GM23338 (cell line): ENCODE measurements around the gene CACNA2D3. TPM values are rescaled to one million over a fixed set of nuclear protein-coding genes. Genes with fewer than 3 reads are reported as not detected.

ENCODE experiments used
- ATAC-seq: fragments of 200-7000 bp; cut with Tn5 transposase; 3 replicates; pipeline ENCODE4 v1.9.1; 2020
- DNase-seq: peaks from one replicate; pipeline ENCODE4 v3.0.0-alpha.2; 2015; ENCODE audit warnings: low spot score
- H2AFZ ChIP-seq: fragments of 200-600 bp; sonication (generic); 2 replicates; pipeline ENCODE4 v1.8.0; 2016; ENCODE audit warnings: antibody characterized with exemption, mild to moderate bottlenecking, moderate library complexity
- H3F3A ChIP-seq: fragments of 200-600 bp; sonication (generic); replicated peaks from 2 replicates; pipeline ENCODE4 v1.8.0; 2017; ENCODE audit warnings: antibody characterized with exemption, mixed run types, low read depth
- H3K27ac ChIP-seq: fragments of 200-600 bp; sonication (generic); 2 replicates; pipeline ENCODE4 v1.6.1; 2016; ENCODE audit warnings: low read depth
- H3K27me3 ChIP-seq: fragments of 200-600 bp; sonication (generic); 2 replicates; pipeline ENCODE4 v1.8.0; 2016; ENCODE audit warnings: mild to moderate bottlenecking, mixed run types, moderate library complexity; ENCODE audit not compliant: insufficient read depth
- H3K36me3 ChIP-seq: fragments of 200-600 bp; sonication (generic); 2 replicates; pipeline ENCODE4 v1.8.0; 2016; ENCODE audit warnings: mild to moderate bottlenecking; ENCODE audit not compliant: insufficient read depth
- H3K4me1 ChIP-seq: fragments of 200-600 bp; sonication (generic); 2 replicates; pipeline ENCODE4 v1.8.0; 2016; ENCODE audit warnings: mild to moderate bottlenecking, moderate library complexity; ENCODE audit not compliant: insufficient read depth
- H3K4me2 ChIP-seq: fragments of 200-600 bp; sonication (generic); 2 replicates; pipeline ENCODE4 v1.7.1; 2017; ENCODE audit warnings: mixed run types
- H3K4me3 ChIP-seq: fragments of 200-600 bp; sonication (generic); 2 replicates; pipeline ENCODE4 v1.6.1; 2016; ENCODE audit warnings: mixed run types
- H3K79me2 ChIP-seq: fragments of 200-600 bp; sonication (generic); replicated peaks from 2 replicates; pipeline ENCODE4 v1.8.0; 2017; ENCODE audit warnings: mild to moderate bottlenecking; ENCODE audit not compliant: insufficient read depth
- H3K9me2 ChIP-seq: fragments of 200-600 bp; sonication (generic); 2 replicates; pipeline ENCODE4 v1.8.0; 2017; ENCODE audit not compliant: insufficient read depth
- H4K20me1 ChIP-seq: fragments of 200-600 bp; sonication (generic); replicated peaks from 2 replicates; pipeline ENCODE4 v1.8.0; 2017; ENCODE audit warnings: mild to moderate bottlenecking; ENCODE audit not compliant: insufficient read depth
- H3K27ac Mint-ChIP-seq: 2 replicates; pipeline ENCODE4 v1.8.0; 2020; ENCODE audit warnings: inconsistent platforms, mild to moderate bottlenecking, moderate library complexity, mixed read lengths
- H3K27me3 Mint-ChIP-seq: 3 replicates; pipeline ENCODE4 v1.8.0; 2022; ENCODE audit warnings: low read depth, mild to moderate bottlenecking, moderate library complexity, mixed read lengths, inconsistent platforms; ENCODE audit not compliant: insufficient read depth, poor library complexity
- H3K36me3 Mint-ChIP-seq: 3 replicates; pipeline ENCODE4 v1.8.0; 2021; ENCODE audit warnings: low read depth, mild to moderate bottlenecking, inconsistent platforms, moderate library complexity, mixed read lengths
- H3K4me1 Mint-ChIP-seq: 3 replicates; pipeline ENCODE4 v1.8.0; 2020; ENCODE audit warnings: mild to moderate bottlenecking, inconsistent platforms, mixed read lengths
- H3K4me3 Mint-ChIP-seq: 3 replicates; pipeline ENCODE4 v1.8.0; 2021; ENCODE audit warnings: moderate library complexity, mild to moderate bottlenecking, inconsistent platforms, mixed read lengths
- H3K9me3 Mint-ChIP-seq: 3 replicates; pipeline ENCODE4 v1.8.0; 2020; ENCODE audit warnings: moderate library complexity, mild to moderate bottlenecking, inconsistent platforms, mixed read lengths
- CTCF ChIP-seq, 2 experiments: fragments of 200-600 bp in 1 of 2; sonication (generic) in 1 of 2; conservative IDR thresholded peaks; 2 replicates each; pipeline versions ENCODE4 v1.5.1 to v1.6.1; 2016 to 2017; ENCODE audit warnings: antibody characterized with exemption in 2 of 2, low read depth in 2 of 2, mild to moderate bottlenecking in 2 of 2, moderate library complexity in 1 of 2
- ETS1 ChIP-seq: IDR thresholded peaks from 2 replicates; pipeline ENCODE4 v1.6.1; 2016; ENCODE audit warnings: antibody characterized with exemption
- EZH2 ChIP-seq: fragments of 200-600 bp; sonication (generic); IDR thresholded peaks from one replicate; pipeline ENCODE4 v1.8.0; 2017; ENCODE audit warnings: antibody characterized with exemption, mild to moderate bottlenecking, low read depth; ENCODE audit not compliant: unreplicated experiment
- EZH2phosphoT487 ChIP-seq: fragments of 200-600 bp; sonication (generic); IDR thresholded peaks from one replicate; pipeline ENCODE4 v1.8.1; 2018; ENCODE audit warnings: antibody characterized with exemption; ENCODE audit not compliant: unreplicated experiment
- JUNB ChIP-seq: IDR thresholded peaks from one replicate; pipeline ENCODE4 v1.6.1; 2016; ENCODE audit warnings: antibody characterized with exemption; ENCODE audit not compliant: unreplicated experiment
- NANOG ChIP-seq: IDR thresholded peaks from 2 replicates; pipeline ENCODE4 v1.6.1; 2016; ENCODE audit warnings: antibody characterized with exemption, borderline replicate concordance
- POLR2AphosphoS5 ChIP-seq: IDR thresholded peaks from 2 replicates; pipeline ENCODE4 v1.6.1; 2016; ENCODE audit warnings: antibody characterized with exemption, low read depth
- STAT1 ChIP-seq: IDR thresholded peaks from one replicate; pipeline ENCODE4 v1.6.1; 2016; ENCODE audit warnings: antibody characterized with exemption; ENCODE audit not compliant: unreplicated experiment
- ZNF114 ChIP-seq: fragments of 250-450 bp; sonication (Bioruptor Pico); IDR thresholded peaks from 2 replicates; pipeline ENCODE4 v1.5.0; 2020; ENCODE audit warnings: mild to moderate bottlenecking, moderate library complexity
- ZNF331 ChIP-seq: fragments of 250-450 bp; sonication (Bioruptor Pico); IDR thresholded peaks from 2 replicates; pipeline ENCODE4 v1.5.0; 2020; ENCODE audit warnings: low read depth, mild to moderate bottlenecking, moderate library complexity
- polyA plus RNA-seq: library from polyadenylated mRNA; unstranded; fragments of >200 nt; fragmentation: Nextera tagmentation; extraction: Ambion mirVana; gene quantifications from 2 replicates; pipeline ENCODE4 v1.2.1, GENCODE V29; 2016
- total RNA-seq: library from RNA; depleted of rRNA; stranded (reverse); fragments of >200 nt; shearing (Covaris generic); gene quantifications from 2 replicates; pipeline ENCODE4 v1.2.3, GENCODE V29; 2014
- TF ChIP-seq, protein P1 (sequence below): IDR thresholded peaks from one replicate; pipeline ENCODE4 v1.6.1; 2018; ENCODE audit warnings: antibody characterized with exemption; ENCODE audit not compliant: unreplicated experiment

The CACNA2D3 gene
- total and polyA plus RNA-seq, 2 experiments from 2014 or later: 2.2 to 2.3 TPM

GRCh38 chr3:54283470-54283869, 161.1 kb downstream of the CACNA2D3 start (continued):
- no peak for TF ChIP-seq ETS1
- no peak for TF ChIP-seq ZNF114 (CRISPR knock-in tag)
- TF ChIP-seq EZH2: no peak
- no peak for TF ChIP-seq ZNF331 (CRISPR knock-in tag)
- no peak for TF ChIP-seq JUNB

DNA sequence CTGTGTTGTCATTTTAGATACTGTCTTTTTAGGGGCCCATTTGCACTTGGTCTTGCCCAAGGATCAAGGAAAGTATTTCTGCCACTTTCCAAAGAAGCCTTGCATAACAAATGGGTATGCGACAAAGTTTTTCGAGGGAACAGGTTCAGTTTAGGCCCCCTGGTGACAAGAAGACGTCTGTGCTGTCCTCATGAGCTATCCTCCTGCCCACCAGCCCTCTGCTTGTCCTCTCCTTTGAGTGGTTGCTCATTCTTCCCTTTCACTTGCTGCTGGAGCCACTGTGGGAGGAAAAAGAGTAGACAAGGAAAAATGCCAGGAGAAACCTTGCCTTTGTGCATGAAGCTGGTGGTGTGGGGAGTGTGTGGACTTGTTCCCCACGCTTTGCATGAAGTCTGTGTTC, 171.9 kb downstream of the CACNA2D3 start:
- no peak overlapping the region for H3K4me2 ChIP-seq
- H3F3A ChIP-seq: no peaks in the 10 kb centered on the region
- H4K20me1 ChIP-seq: no peaks in the 10 kb centered on the region
- Mint-ChIP-seq H3K9me3 (no peaks in the 10 kb centered on the region; the same call in 2 of the 3 replicates), H3K4me1 (peaks cover 10% of the 10 kb centered on the region), H3K27me3 (no peaks in the 10 kb centered on the region), H3K36me3 (no peaks in the 10 kb centered on the region), H3K27ac (no peak overlapping the region), H3K4me3 (no peak overlapping the region)
- no peak for TF ChIP-seq STAT1
- TF ChIP-seq CTCF (conservative IDR thresholded peaks at IDR 0.05; ENCODE audit: low read depth in 2 of 2): peak; percentile 48 to 49
- H3K79me2 ChIP-seq: no peaks in the 10 kb centered on the region
- DNase-seq: peak; percentile 63
- H3K4me1 ChIP-seq: no peaks in the 10 kb centered on the region
- H3K9me2 ChIP-seq: peaks cover 9% of the 10 kb centered on the region; the same call in 1 of the 2 replicates
- H3K4me3 ChIP-seq: no peak overlapping the region
- no peaks in the 10 kb centered on the region for H3K27me3 ChIP-seq
- H3K27ac ChIP-seq: no peak overlapping the region
- no peaks in the 10 kb centered on the region for H3K36me3 ChIP-seq
- no peak overlapping the region for H2AFZ ChIP-seq
- ATAC-seq: peak; percentile 54

DNA sequence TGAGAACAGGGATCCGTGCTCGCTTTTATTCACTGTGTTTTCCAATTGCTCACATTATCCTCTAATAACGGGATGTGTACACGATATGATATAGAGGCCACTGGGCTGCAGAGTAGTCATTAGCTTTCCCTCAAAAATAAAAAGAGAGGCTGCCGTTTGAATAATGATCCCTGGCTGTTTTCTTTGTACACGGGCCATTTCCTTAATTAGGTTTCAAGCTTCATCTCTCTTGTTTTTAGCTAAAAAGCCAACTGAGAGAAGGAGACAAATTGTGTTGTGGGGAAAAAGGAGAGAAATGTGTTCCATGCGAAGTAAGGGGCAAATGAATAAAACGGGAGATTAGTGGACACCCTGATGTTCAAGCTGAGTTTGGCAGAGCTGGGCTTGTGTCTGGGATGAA, 174.2 kb downstream of the CACNA2D3 start:
- no peak overlapping the region for H3K4me2 ChIP-seq
- no peak overlapping the region for H3K27ac Mint-ChIP-seq
- DNase-seq (no peak), ATAC-seq (no peak)
- H3K4me3 Mint-ChIP-seq: no peak overlapping the region
- H3K9me2 ChIP-seq: peaks cover 9% of the 10 kb centered on the region; the same call in 1 of the 2 replicates
- no peaks in the 10 kb centered on the region for H3K36me3 ChIP-seq
- no peaks in the 10 kb centered on the region for H3K79me2 ChIP-seq
- H3K36me3 Mint-ChIP-seq: no peaks in the 10 kb centered on the region
- H3F3A ChIP-seq: no peaks in the 10 kb centered on the region
- H3K4me1 Mint-ChIP-seq: peaks cover 10% of the 10 kb centered on the region
- no peaks in the 10 kb centered on the region; the same call in 1 of the 2 replicates for H3K4me1 ChIP-seq
- no peaks in the 10 kb centered on the region for H3K27me3 Mint-ChIP-seq
- no peaks in the 10 kb centered on the region for H3K9me3 Mint-ChIP-seq
- H3K4me3 ChIP-seq: no peak overlapping the region
- H3K27ac ChIP-seq: no peak overlapping the region
- no peak overlapping the region for H2AFZ ChIP-seq
- no peaks in the 10 kb centered on the region for H4K20me1 ChIP-seq
- H3K27me3 ChIP-seq: no peaks in the 10 kb centered on the region
- TF ChIP-seq CTCF (conservative IDR thresholded peaks at IDR 0.05; ENCODE audit: low read depth in 2 of 2) (no peak), POLR2AphosphoS5 (no peak), EZH2phosphoT487 (no peak), NANOG (no peak), EZH2 (no peak), ETS1 (no peak)
- TF ChIP-seq, protein P1, sequence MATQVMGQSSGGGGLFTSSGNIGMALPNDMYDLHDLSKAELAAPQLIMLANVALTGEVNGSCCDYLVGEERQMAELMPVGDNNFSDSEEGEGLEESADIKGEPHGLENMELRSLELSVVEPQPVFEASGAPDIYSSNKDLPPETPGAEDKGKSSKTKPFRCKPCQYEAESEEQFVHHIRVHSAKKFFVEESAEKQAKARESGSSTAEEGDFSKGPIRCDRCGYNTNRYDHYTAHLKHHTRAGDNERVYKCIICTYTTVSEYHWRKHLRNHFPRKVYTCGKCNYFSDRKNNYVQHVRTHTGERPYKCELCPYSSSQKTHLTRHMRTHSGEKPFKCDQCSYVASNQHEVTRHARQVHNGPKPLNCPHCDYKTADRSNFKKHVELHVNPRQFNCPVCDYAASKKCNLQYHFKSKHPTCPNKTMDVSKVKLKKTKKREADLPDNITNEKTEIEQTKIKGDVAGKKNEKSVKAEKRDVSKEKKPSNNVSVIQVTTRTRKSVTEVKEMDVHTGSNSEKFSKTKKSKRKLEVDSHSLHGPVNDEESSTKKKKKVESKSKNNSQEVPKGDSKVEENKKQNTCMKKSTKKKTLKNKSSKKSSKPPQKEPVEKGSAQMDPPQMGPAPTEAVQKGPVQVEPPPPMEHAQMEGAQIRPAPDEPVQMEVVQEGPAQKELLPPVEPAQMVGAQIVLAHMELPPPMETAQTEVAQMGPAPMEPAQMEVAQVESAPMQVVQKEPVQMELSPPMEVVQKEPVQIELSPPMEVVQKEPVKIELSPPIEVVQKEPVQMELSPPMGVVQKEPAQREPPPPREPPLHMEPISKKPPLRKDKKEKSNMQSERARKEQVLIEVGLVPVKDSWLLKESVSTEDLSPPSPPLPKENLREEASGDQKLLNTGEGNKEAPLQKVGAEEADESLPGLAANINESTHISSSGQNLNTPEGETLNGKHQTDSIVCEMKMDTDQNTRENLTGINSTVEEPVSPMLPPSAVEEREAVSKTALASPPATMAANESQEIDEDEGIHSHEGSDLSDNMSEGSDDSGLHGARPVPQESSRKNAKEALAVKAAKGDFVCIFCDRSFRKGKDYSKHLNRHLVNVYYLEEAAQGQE: no peak
